ENCODE data around the gene OR2AE1.

DNA sequence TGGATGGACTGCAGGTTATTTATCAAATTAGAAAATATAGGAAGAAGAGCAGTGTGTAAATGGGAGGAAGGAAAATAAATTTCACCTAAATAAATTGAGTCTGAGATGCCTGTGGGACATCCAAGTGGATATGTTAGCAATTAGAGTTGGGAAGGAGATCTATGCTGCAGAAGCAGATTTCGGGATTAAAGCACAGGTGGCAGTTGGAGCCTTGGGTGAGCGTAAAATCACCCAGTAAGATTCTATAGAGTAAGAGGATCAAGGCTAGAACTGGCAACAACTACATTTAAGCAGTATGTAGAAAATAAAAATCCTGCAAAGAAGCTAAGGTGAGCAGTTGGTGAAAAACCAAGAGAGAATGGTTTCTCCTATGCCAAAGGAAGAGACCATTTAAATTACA, 34.1 kb upstream of the OR2AE1 start:
- TF ChIP-seq, protein P1, sequence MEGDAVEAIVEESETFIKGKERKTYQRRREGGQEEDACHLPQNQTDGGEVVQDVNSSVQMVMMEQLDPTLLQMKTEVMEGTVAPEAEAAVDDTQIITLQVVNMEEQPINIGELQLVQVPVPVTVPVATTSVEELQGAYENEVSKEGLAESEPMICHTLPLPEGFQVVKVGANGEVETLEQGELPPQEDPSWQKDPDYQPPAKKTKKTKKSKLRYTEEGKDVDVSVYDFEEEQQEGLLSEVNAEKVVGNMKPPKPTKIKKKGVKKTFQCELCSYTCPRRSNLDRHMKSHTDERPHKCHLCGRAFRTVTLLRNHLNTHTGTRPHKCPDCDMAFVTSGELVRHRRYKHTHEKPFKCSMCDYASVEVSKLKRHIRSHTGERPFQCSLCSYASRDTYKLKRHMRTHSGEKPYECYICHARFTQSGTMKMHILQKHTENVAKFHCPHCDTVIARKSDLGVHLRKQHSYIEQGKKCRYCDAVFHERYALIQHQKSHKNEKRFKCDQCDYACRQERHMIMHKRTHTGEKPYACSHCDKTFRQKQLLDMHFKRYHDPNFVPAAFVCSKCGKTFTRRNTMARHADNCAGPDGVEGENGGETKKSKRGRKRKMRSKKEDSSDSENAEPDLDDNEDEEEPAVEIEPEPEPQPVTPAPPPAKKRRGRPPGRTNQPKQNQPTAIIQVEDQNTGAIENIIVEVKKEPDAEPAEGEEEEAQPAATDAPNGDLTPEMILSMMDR (conservative IDR thresholded peaks at IDR 0.05), result no peak
- TF ChIP-seq ZFX (IDR thresholded peaks at IDR 0.05), result no peak

Data from C4-2B (cell line).